CD4-positive, alpha-beta T cell treated with Interleukin-4 for 4 hours (primary cell): ENCODE results near the gene RAB21.
A peak's percentile ranks its signal among the peaks of the same experiment; 100 is the strongest.

Source experiments
- DNase-seq: peaks from one replicate; pipeline ENCODE4 v3.0.0-alpha.2; 2020

RAB21 gene, protein sequence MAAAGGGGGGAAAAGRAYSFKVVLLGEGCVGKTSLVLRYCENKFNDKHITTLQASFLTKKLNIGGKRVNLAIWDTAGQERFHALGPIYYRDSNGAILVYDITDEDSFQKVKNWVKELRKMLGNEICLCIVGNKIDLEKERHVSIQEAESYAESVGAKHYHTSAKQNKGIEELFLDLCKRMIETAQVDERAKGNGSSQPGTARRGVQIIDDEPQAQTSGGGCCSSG

DNA sequence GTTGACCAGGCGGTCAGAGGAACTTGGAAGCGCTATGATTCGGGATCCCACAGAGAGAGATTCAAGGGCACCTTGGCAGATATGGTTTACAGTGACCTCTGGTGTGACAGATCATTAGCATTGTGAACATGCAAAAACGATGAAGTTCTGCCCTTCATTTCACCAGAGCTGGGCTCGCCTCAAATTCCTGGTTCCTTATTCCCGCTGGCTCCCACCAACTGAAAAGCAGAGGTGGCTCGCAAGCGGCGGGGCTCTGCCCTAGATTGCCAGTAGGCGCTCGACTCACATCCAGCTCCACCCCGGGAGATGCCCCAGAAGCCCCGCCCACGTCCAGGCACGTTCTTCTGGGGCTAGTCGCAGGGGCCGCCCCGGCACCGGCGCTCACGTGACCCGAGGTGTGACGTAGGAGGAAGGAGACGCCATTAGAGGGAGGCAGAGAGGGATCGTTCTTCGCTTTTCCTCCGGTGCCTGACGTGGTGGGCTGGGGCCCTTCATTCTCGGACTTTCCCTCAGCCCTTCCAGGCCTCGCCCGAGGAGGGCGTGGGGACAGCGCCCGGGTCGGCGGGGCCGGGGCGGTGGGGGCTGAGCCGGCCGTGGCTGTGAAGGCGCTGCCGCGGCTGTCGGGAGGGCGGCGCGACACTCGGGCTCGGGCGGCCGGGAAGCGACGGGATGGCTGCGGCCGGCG, at the start of gene RAB21:
TSS of gene RAB21 (plus strand) at position 403 of the 685 bp plus-strand sequence. CDS start at position 670, 267 bp downstream.
- peak; percentile 95 for DNase-seq

- no peak for DNase-seq
These were observed 49.7 kb upstream of the RAB21 start for GRCh38 chr12:71704920-71705319.

- no peak for DNase-seq
These were observed 46.0 kb upstream of the RAB21 start for GRCh38 chr12:71708658-71709057.

DNA sequence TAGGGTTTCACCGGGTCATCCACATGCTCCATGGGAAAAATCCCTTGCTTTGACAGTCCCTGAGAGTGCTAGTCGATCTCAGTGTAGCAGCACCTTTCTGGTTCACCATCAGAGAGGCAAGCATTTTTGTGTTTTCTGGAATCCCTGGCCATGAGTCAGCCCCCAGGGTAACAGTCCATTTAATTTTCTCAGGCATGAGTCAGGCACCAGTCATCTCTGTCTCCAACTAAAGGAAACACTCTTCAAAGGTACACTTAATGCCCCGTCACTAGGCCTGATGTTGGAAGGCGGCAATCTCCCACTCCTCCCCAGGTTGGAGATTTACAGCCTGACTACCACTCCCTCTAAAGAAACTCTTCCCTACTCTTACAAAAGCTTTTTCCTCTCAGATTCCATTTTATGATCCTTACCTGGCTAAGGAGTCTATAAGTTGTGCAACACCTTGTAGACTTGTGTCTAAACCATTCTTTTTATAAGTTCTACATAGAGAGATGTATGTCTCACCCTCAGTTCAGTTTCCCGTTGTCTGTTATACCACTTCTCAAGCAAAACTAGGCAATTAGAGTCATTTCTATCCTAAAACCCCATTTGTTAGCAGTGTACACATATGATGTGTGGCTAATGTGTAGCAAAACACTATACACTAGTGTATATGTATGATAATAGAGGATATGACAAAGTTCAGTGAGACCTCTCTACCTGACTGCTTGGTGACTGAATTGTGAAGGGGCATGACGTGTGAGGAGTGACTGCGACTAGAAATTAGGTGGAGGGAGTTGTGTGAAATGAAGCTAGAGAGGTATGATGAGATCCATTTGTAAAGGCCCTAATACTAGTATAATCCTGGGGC, 44.2 kb upstream of the RAB21 start:
- DNase-seq: no peak

- no peak for DNase-seq
These were observed 36.1 kb upstream of the RAB21 start for GRCh38 chr12:71718611-71719010.

- no peak for DNase-seq
These were observed 34.9 kb upstream of the RAB21 start for GRCh38 chr12:71719647-71720370.

DNA sequence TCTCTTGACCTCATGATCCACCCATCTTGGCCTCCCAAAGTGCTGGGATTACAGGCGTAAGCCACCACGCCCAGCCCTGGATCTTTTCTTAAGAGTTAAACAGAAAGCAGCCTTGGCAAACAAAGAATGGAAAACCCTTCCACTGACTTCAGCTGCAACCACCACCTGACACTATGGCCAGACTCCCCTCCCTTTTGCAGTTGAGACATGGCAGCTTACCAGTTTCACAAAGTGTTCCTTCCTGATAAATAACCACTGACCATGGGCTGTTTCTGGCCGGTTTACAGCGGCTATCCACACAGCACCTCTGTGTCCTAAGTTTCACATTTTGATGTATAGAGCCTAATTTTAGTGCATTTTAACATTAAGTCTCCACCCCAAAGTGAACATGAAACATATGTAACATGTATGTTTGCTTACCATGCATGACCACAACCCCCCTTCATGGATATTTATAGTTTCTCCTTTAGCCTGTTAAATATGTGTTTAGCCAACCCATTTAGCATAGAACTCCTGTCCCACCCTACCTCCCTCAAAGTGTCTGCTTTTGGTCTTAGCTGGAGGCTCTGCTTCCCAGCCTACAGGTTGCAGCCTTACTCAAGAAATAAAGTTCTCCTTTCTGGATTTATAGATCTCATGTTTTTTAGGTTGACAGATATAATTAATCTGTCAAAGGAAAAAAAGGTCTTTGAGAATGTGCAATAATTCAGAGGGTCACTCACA, 32.7 kb upstream of the RAB21 start:
- DNase-seq: no peak

GRCh38 chr12:71725011-71725410, 29.7 kb upstream of the RAB21 start:
- no peak for DNase-seq

GRCh38 chr12:71726548-71726947, 28.1 kb upstream of the RAB21 start:
- DNase-seq: no peak

- no peak for DNase-seq
These were observed 26.7 kb upstream of the RAB21 start for GRCh38 chr12:71727958-71728357.

GRCh38 chr12:71730936-71731335, 23.7 kb upstream of the RAB21 start:
- no peak for DNase-seq

DNA sequence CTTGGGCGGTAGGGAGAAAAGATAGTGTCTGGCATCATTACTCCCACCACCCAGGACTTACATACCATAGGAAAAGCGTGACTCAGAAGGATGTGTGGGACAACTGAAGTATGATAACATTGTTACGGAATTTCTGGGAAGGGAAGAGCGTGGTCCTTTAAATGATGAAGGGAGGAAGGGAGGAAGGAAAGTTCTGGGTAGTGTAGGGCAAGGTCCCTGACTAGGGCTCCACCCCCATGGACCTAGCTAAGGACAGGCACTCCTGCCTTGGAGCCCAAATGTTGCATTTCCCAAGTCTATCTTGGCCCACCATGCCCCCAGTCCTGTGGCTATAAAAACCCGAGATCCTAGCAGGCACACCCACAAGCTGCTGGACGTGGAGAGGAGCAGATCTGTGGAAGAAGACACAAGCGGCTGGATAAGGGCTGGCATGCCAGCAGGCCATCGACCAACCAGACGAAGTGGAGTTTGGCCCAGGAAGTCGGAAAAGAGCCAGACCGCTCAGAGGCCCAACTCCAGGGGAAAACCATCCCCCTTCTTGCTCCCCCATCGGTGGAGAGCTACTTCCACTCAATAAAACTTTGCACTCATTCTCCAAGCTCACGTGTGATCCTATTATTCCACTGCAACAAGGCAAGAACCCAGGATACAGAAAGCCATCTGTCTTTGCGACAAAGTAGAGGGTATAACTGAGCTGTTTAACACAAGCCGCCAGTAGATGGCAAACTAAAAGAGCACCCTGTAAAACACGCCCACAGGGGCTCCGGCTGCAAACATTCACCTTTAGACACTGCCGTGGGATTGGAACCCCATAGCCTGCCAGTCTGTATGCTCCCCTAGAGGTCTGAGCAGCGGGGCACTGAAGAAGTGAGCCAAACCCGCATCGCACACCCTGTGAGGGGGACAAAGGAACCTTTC, 23.0 kb upstream of the RAB21 start:
- no peak for DNase-seq

- no peak for DNase-seq
These were observed 22.3 kb upstream of the RAB21 start for GRCh38 chr12:71732357-71732712.

DNA sequence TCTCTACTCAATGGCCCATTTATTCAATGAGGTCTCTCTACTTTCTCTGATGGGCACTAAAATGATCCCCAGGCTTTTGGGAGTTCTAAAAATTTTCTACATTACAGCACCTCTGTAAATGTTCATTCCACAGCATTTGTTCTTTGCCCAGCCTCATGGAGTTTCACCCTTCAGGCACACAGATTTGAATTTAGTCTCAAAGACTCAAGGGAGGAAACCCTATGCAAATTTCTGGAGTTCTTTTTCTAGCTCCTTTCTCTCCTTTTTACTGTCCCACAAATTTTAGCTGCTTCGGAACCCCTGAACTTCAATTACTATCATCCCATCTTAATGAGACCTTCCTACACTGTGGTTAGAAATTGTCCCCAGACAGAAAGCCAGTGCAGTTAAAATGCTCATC, 17.5 kb upstream of the RAB21 start:
- no peak for DNase-seq

GRCh38 chr12:71742998-71743397, 11.7 kb upstream of the RAB21 start:
- DNase-seq: no peak

- DNase-seq: no peak
These were observed 10.0 kb upstream of the RAB21 start for GRCh38 chr12:71744522-71745300.

DNA sequence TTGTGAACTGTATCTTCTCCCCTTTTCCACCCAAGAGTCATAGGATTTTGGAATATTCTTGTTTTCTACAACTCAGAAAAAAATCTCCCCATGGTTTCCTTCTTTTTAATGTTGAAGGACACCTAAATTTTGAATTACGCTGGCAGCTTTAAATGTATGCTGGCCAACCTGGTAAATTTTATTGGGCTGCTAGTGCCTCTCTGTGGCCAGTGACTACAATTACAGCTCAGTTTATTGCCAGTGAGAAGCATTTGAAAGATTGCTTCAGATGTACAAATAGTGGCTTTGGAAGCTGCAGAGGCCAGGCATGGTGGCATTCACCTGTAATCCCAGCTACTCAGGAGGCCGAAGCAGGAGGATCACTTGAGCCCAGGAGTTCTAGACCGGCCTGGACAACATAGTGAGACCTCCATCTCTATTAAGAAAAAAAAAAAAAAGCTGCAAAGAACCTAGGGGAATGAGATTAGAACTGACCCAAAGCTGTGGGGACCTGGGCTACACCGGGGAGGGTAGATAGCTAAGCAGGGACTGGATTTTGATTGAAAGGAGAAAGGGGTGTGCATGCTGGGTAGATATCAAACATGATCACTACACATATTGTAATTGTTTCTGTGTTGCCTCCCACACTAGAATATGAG, 7.6 kb upstream of the RAB21 start:
- peak; percentile 74 for DNase-seq

DNA sequence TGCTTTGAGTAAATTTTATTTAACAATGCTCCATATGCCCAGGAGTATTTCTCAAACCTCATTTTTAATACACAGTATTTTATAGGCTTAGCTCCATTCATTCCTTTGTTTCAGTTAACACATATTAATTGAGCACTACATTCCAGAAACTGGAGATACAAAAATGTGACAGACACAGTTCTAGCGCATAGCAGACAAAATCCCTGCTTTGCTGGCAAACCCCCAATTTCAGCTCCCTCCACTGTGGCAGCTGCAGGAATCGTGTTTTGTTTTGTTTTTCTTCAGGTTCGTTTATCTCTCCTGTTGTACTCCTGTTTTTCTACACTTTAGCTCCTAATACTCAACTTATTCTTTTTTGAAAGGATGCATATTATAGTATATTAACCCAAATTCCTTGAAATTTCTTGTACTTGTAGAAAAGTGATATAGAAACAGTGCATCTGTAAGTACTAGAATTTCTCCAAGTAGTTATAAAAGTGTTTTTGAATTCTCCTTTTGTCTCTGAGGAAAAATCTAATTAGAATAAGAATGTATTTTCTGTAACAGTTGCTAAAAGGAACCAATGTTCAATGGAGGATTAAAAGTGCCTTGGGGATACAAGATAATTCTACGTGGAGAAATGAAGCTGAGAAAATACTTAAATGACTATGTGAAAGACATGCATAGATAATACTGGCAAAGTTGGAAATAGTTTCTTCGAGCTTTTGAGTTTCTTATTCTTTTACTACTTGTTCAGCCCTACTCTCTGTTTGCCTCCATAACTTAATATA, 6.4 kb upstream of the RAB21 start:
- DNase-seq: no peak

GRCh38 chr12:71749666-71750065, 5.0 kb upstream of the RAB21 start:
- DNase-seq: no peak
